IMR-90 (cell line): ENCODE data around the gene SLC40A1. TPM values are rescaled to one million over a fixed set of nuclear protein-coding genes. Genes with fewer than 3 reads are reported as not detected.

Experiments used
- ATAC-seq: fragments of 200-7000 bp; cut with Tn5 transposase; 2 replicates; pipeline ENCODE4 v1.9.1; 2020; ENCODE audit warnings: low read depth, mild to moderate bottlenecking, moderate library complexity
- BruUV-seq: library from RNA; stranded (reverse); fragments of 400-500 nt; replicated peaks from 2 replicates; lab custom pipeline; 2021; lab: Mats Ljungman, UMichigan
- CTCF ChIA-PET: fragments of 300-600 bp; formaldehyde crosslinking; extraction: SDS; loops from one replicate; lab custom pipeline; 2021; ENCODE audit warnings: antibody characterized with exemption; lab: Yijun Ruan, JAX
- POLR2A ChIA-PET: fragments of 300-600 bp; sonication (Branson Sonifier 250); formaldehyde crosslinking; loops from one replicate; lab custom pipeline; 2022; ENCODE audit warnings: antibody characterized with exemption; ENCODE audit not compliant: unreplicated experiment; lab: Charles Lee
- DNase-seq: peaks from one replicate; pipeline ENCODE4 v3.0.0; 2013
- H2AFZ ChIP-seq: replicated peaks from 2 replicates; pipeline ENCODE3; 2013; ENCODE audit warnings: low read length, mild to moderate bottlenecking; ENCODE audit not compliant: poor library complexity
- H2AK5ac ChIP-seq: 2 replicates; pipeline ENCODE4 v1.6.1; 2013; ENCODE audit warnings: low read depth, low read length, inconsistent platforms
- H2AK9ac ChIP-seq: replicated peaks from 2 replicates; pipeline ENCODE3; 2013; ENCODE audit warnings: mild to moderate bottlenecking, low read depth, low read length, moderate library complexity; ENCODE audit not compliant: poor library complexity
- H2BK120ac ChIP-seq: 2 replicates; pipeline ENCODE4 v1.6.1; 2013; ENCODE audit warnings: low read depth, low read length, inconsistent platforms
- H2BK15ac ChIP-seq: 3 replicates; pipeline ENCODE4 v1.6.1; 2013; ENCODE audit warnings: low read depth, low read length, inconsistent platforms
- H2BK20ac ChIP-seq: 2 replicates; pipeline ENCODE4 v1.6.1; 2013; ENCODE audit warnings: low read depth, mild to moderate bottlenecking, inconsistent platforms, low read length, moderate library complexity
- H2BK5ac ChIP-seq: 2 replicates; pipeline ENCODE4 v1.6.1; 2013; ENCODE audit warnings: mild to moderate bottlenecking, low read depth, low read length, inconsistent platforms; ENCODE audit not compliant: poor library complexity, severe bottlenecking
- H3K14ac ChIP-seq: replicated peaks from 2 replicates; pipeline ENCODE4 v1.6.1; 2013; ENCODE audit warnings: low read depth, low read length, inconsistent platforms
- H3K18ac ChIP-seq: 2 replicates; pipeline ENCODE4 v1.6.1; 2013; ENCODE audit warnings: low read depth, low read length, control low read depth
- H3K23ac ChIP-seq: 2 replicates; pipeline ENCODE4 v1.6.1; 2013; ENCODE audit warnings: low read depth, low read length, inconsistent platforms
- H3K27ac ChIP-seq: 2 replicates; pipeline ENCODE4 v1.5.1; 2013; ENCODE audit warnings: mild to moderate bottlenecking, control low read depth, low read length; ENCODE audit not compliant: insufficient read depth
- H3K27me3 ChIP-seq: 2 replicates; pipeline ENCODE4 v1.6.1; 2013; ENCODE audit warnings: low read length; ENCODE audit not compliant: control insufficient read depth, insufficient read depth
- H3K36me3 ChIP-seq: 2 replicates; pipeline ENCODE4 v1.6.1; 2013; ENCODE audit warnings: low read length, mixed read lengths; ENCODE audit not compliant: control insufficient read depth, insufficient read depth
- H3K4ac ChIP-seq: 2 replicates; pipeline ENCODE4 v1.6.1; 2013; ENCODE audit warnings: low read depth, low read length, inconsistent platforms
- H3K4me1 ChIP-seq: 2 replicates; pipeline ENCODE4 v1.6.1; 2013; ENCODE audit warnings: low read length, mixed read lengths; ENCODE audit not compliant: control insufficient read depth, insufficient read depth
- H3K4me2 ChIP-seq: 2 replicates; pipeline ENCODE4 v1.6.1; 2013; ENCODE audit warnings: low read depth, mild to moderate bottlenecking, control low read depth, low read length, moderate library complexity
- H3K4me3 ChIP-seq: 2 replicates; pipeline ENCODE4 v1.5.1; 2013; ENCODE audit warnings: low read depth, mild to moderate bottlenecking, control low read depth, low read length, moderate library complexity; ENCODE audit not compliant: insufficient read depth
- H3K56ac ChIP-seq: 2 replicates; pipeline ENCODE4 v1.6.1; 2013; ENCODE audit warnings: low read length, inconsistent platforms; ENCODE audit not compliant: insufficient read depth; ENCODE audit errors: extremely low read depth
- H3K79me1 ChIP-seq, 2 experiments: 2 replicates each; pipeline ENCODE4 v1.6.1; 2013; ENCODE audit warnings: low read length in 2 of 2, inconsistent platforms in 1 of 2, low read depth in 1 of 2
- H3K9ac ChIP-seq: 2 replicates; pipeline ENCODE4 v1.6.1; 2013; ENCODE audit warnings: low read depth, low read length, control low read depth
- H3K9me1 ChIP-seq: 2 replicates; pipeline ENCODE4 v1.6.1; 2013; ENCODE audit warnings: low read length, inconsistent platforms; ENCODE audit not compliant: insufficient read depth
- H3K9me3 ChIP-seq: 2 replicates; pipeline ENCODE4 v1.6.1; 2013; ENCODE audit warnings: low read length; ENCODE audit not compliant: control insufficient read depth, insufficient read depth
- H4K20me1 ChIP-seq: 2 replicates; pipeline ENCODE4 v1.6.1; 2013; ENCODE audit warnings: low read length, inconsistent platforms; ENCODE audit not compliant: insufficient read depth
- H4K5ac ChIP-seq: 2 replicates; pipeline ENCODE4 v1.6.1; 2013; ENCODE audit warnings: mild to moderate bottlenecking, low read depth, low read length, control low read depth
- H4K8ac ChIP-seq, 2 experiments: 2 replicates each; pipeline ENCODE4 v1.6.1; 2013; ENCODE audit warnings: low read depth in 2 of 2, low read length in 2 of 2, control low read depth in 1 of 2, inconsistent platforms in 1 of 2
- H4K91ac ChIP-seq: 2 replicates; pipeline ENCODE4 v1.6.1; 2013; ENCODE audit warnings: low read depth, low read length, inconsistent platforms; ENCODE audit not compliant: insufficient read depth
- MAFK ChIP-seq: IDR thresholded peaks from 2 replicates; pipeline ENCODE4 v1.6.1; 2012; ENCODE audit warnings: low read depth, low read length, improper control_type of control experiment
- POLR2A ChIP-seq: IDR thresholded peaks from 2 replicates; pipeline ENCODE4 v1.6.1; 2012; ENCODE audit warnings: mild to moderate bottlenecking, low read depth, low read length
- WGBS, 2 experiments: methylation state at CpG; one replicate each; pipeline versions ENCODE4 v1.1.5 to v1.1.7; 2013; ENCODE audit warnings: missing lambda C conversion rate in 2 of 2; ENCODE audit not compliant: insufficient read length in 1 of 2; ENCODE audit errors: extremely low coverage in 2 of 2; 5-methylcytosine and 5-hydroxymethylcytosine counted together
- dilution Hi-C: fragments of 300-500 bp; cut with HindIII; formaldehyde crosslinking; loops from one replicate; pipeline ENCODE4 v1.14.3; 2018; ENCODE audit warnings: low sequenced_read_pairs; ENCODE audit not compliant: unreplicated experiment
- in situ Hi-C: fragments of 300-500 bp; cut with MboI; formaldehyde crosslinking; loops from 3 replicates; pipeline ENCODE4 v1.14.3; 2019; ENCODE audit warnings: low sequenced_read_pairs, inconsistent platforms, mixed read lengths
- intact Hi-C: fragments of 100-400 bp; cut with micrococcal nuclease; formaldehyde crosslinking; loops from 2 replicates; pipeline ENCODE4 v1.10.0; 2022
- polyA plus RNA-seq, 3 experiments: library from polyadenylated mRNA; depleted of rRNA; stranded (reverse); fragments of >200 nt; gene quantifications; 2 replicates each; pipeline ENCODE4 v1.2.3, GENCODE V29; 2012; ENCODE audit warnings: low replicate concordance in 1 of 3
- total RNA-seq: library from RNA; depleted of rRNA; stranded (reverse); fragments of >200 nt; gene quantifications from 2 replicates; pipeline ENCODE4 v1.2.3, GENCODE V29; 2012

The SLC40A1 gene
- total and polyA plus RNA-seq, 2 of the 4 experiments (the other 2 are of a cell fraction): 1.5 to 5.0 TPM

- Histone ChIP-seq H2AK5ac (no peak overlapping the region), H4K20me1 (no peaks in the 10 kb centered on the region), H3K9me1 (0 out of 2 replicates have a peak, but pooled peaks cover 3% of the 10 kb centered on the region), H2BK120ac (no peak overlapping the region), H2AFZ (no peak overlapping the region), H3K56ac (no peak overlapping the region), H4K8ac (no peak overlapping the region), H3K4me2 (no peak overlapping the region), H2BK15ac (no peak overlapping the region), H3K23ac (no peak overlapping the region), H3K4me1 (peaks cover 4% of the 10 kb centered on the region; the same call in 1 of the 2 replicates), H3K9ac (no peak overlapping the region), H3K18ac (no peak overlapping the region), H4K5ac (no peak overlapping the region), H3K4me3 (no peak overlapping the region), H2AK9ac (no peak overlapping the region), H3K4ac (no peak overlapping the region), H3K27ac (no peak overlapping the region), H4K91ac (no peak overlapping the region), H3K36me3 (no peaks in the 10 kb centered on the region), H3K79me1 (no peaks in the 10 kb centered on the region), H2BK20ac (no peak overlapping the region), H2BK5ac (no peak overlapping the region), H3K27me3 (no peaks in the 10 kb centered on the region), H3K9me3 (no peaks in the 10 kb centered on the region), H3K14ac (no peak overlapping the region)
- intact Hi-C loops: no loop called here
- no TSS peak for BruUV-seq
- in situ Hi-C loops: no loop called here
- DNase-seq (no peak), ATAC-seq (peak; percentile 59)
- POLR2A ChIA-PET: no interaction called here
- dilution Hi-C loops: no loop called here
- TF ChIP-seq MAFK (peak; percentile 78), POLR2A (no peak)
- CTCF ChIA-PET: no interaction called here
- WGBS, 2 experiments: no CpG with 5 or more reads among the region's 1 CpG
Measured at GRCh38 chr2:189527812-189528592, 52.6 kb downstream of the SLC40A1 start.
